ENCODE measurements around the gene CEP89.
"Not testable (repeated sequence)": the region's sequence is repeated elsewhere in the genome, so short reads cannot be mapped to it uniquely, and the experiment has no call there.

Gene CEP89

GRCh38 chr19:32977280-32977679 is 5.5 kb upstream of the CEP89 start:
- no peak for DNase-seq

GRCh38 chr19:32976223-32976805 is 4.6 kb upstream of the CEP89 start:
- TF ChIP-seq GATA1 (IDR thresholded peaks at IDR 0.05; ENCODE audit: low read depth, low read length) (no peak), POLR2A (IDR thresholded peaks at IDR 0.05; ENCODE audit: low read length) (no peak)
- peak; percentile 67 to 82 for DNase-seq

More at GRCh38 chr19:32977280-32977679, 5.5 kb upstream of the CEP89 start:
- TF ChIP-seq GATA1 (IDR thresholded peaks at IDR 0.05; ENCODE audit: low read depth, low read length) (no peak), POLR2A (IDR thresholded peaks at IDR 0.05; ENCODE audit: low read length) (no peak)

GRCh38 chr19:32971012-32971595 is 654 bp downstream of the CEP89 start:
- TF ChIP-seq GATA1 (IDR thresholded peaks at IDR 0.05; ENCODE audit: low read depth, low read length), result no peak
- no peak for TF ChIP-seq POLR2A (IDR thresholded peaks at IDR 0.05; ENCODE audit: low read length)
- no peak for DNase-seq

- no peak for DNase-seq
- TF ChIP-seq POLR2A (IDR thresholded peaks at IDR 0.05; ENCODE audit: low read length), result no peak
- no peak for TF ChIP-seq GATA1 (IDR thresholded peaks at IDR 0.05; ENCODE audit: low read depth, low read length)
These were observed 2.2 kb downstream of the CEP89 start for GRCh38 chr19:32969549-32969948.

GRCh38 chr19:32966750-32967149 is 5.0 kb downstream of the CEP89 start:
- no peak for DNase-seq
- no peak for TF ChIP-seq GATA1 (IDR thresholded peaks at IDR 0.05; ENCODE audit: low read depth, low read length)
- TF ChIP-seq POLR2A (IDR thresholded peaks at IDR 0.05; ENCODE audit: low read length), result no peak

GRCh38 chr19:32945260-32945659 is 26.5 kb downstream of the CEP89 start:
- no peak for DNase-seq
- no peak for TF ChIP-seq POLR2A (IDR thresholded peaks at IDR 0.05; ENCODE audit: low read length)
- no peak for TF ChIP-seq GATA1 (IDR thresholded peaks at IDR 0.05; ENCODE audit: low read depth, low read length)

GRCh38 chr19:32941273-32941672 is 30.5 kb downstream of the CEP89 start:
- DNase-seq, result not testable (repeated sequence)

- TF ChIP-seq POLR2A (IDR thresholded peaks at IDR 0.05; ENCODE audit: low read length) (no peak), GATA1 (IDR thresholded peaks at IDR 0.05; ENCODE audit: low read depth, low read length) (no peak)
- no peak for DNase-seq
These were observed 35.7 kb downstream of the CEP89 start for GRCh38 chr19:32936065-32936464.

- DNase-seq, result no peak
- TF ChIP-seq GATA1 (IDR thresholded peaks at IDR 0.05; ENCODE audit: low read depth, low read length) (no peak), POLR2A (IDR thresholded peaks at IDR 0.05; ENCODE audit: low read length) (no peak)
These were observed 36.1 kb downstream of the CEP89 start for GRCh38 chr19:32935629-32936028.

GRCh38 chr19:32933571-32933970 is 38.2 kb downstream of the CEP89 start:
- TF ChIP-seq POLR2A (IDR thresholded peaks at IDR 0.05; ENCODE audit: low read length) (no peak), GATA1 (IDR thresholded peaks at IDR 0.05; ENCODE audit: low read depth, low read length) (no peak)
- no peak for DNase-seq

- DNase-seq, result no peak
- TF ChIP-seq GATA1 (IDR thresholded peaks at IDR 0.05; ENCODE audit: low read depth, low read length) (no peak), POLR2A (IDR thresholded peaks at IDR 0.05; ENCODE audit: low read length) (no peak)
These were observed 41.2 kb downstream of the CEP89 start for GRCh38 chr19:32930567-32930966.

GRCh38 chr19:32928806-32929205 is 43.0 kb downstream of the CEP89 start:
- TF ChIP-seq GATA1 (IDR thresholded peaks at IDR 0.05; ENCODE audit: low read depth, low read length) (no peak), POLR2A (IDR thresholded peaks at IDR 0.05; ENCODE audit: low read length) (no peak)
- DNase-seq, result no peak

GRCh38 chr19:32924200-32924599 is 47.6 kb downstream of the CEP89 start:
- no peak for TF ChIP-seq POLR2A (IDR thresholded peaks at IDR 0.05; ENCODE audit: low read length)
- no peak for TF ChIP-seq GATA1 (IDR thresholded peaks at IDR 0.05; ENCODE audit: low read depth, low read length)
- no peak for DNase-seq

- no peak for DNase-seq
These were observed 50.1 kb downstream of the CEP89 start for GRCh38 chr19:32921624-32922023.

GRCh38 chr19:32919365-32919764 is 52.4 kb downstream of the CEP89 start:
- no peak for DNase-seq
- TF ChIP-seq GATA1 (IDR thresholded peaks at IDR 0.05; ENCODE audit: low read depth, low read length) (no peak), POLR2A (IDR thresholded peaks at IDR 0.05; ENCODE audit: low read length) (no peak)

More at GRCh38 chr19:32921624-32922023, 50.1 kb downstream of the CEP89 start:
- TF ChIP-seq POLR2A (IDR thresholded peaks at IDR 0.05; ENCODE audit: low read length), result no peak
- TF ChIP-seq GATA1 (IDR thresholded peaks at IDR 0.05; ENCODE audit: low read depth, low read length), result no peak

All from erythroblast (primary cell).